GM12878 (cell line): ENCODE data around the gene CD84. TPM values are rescaled to one million over a fixed set of nuclear protein-coding genes. Genes with fewer than 3 reads are reported as not detected.

Experiments used
- ATAC-seq: fragments of 200-7000 bp; cut with Tn5 transposase; 3 replicates; pipeline ENCODE4 v1.9.1; 2020; ENCODE audit warnings: mild to moderate bottlenecking, moderate library complexity
- BruUV-seq: library from RNA; stranded (reverse); fragments of 400-500 nt; replicated peaks from 2 replicates; lab custom pipeline; 2021; lab: Mats Ljungman, UMichigan
- CTCF ChIA-PET: fragments of 300-600 bp; sonication (Branson Sonifier 250); formaldehyde crosslinking; extraction: SDS; loops from one replicate; lab custom pipeline; 2021; ENCODE audit warnings: inconsistent platforms; lab: Yijun Ruan, JAX
- POLR2A ChIA-PET: fragments of 350-600 bp; formaldehyde crosslinking; extraction: SDS; loops from one replicate; lab custom pipeline; 2021; ENCODE audit warnings: inconsistent platforms; lab: Charles Lee
- RAD21 ChIA-PET: fragments of 300-600 bp; sonication (Branson Sonifier 250); formaldehyde crosslinking; loops from one replicate; lab custom pipeline; 2023; ENCODE audit warnings: antibody characterized with exemption; ENCODE audit not compliant: unreplicated experiment; lab: Charles Lee
- SMC1A ChIA-PET: fragments of 300-600 bp; sonication (Branson Sonifier 250); formaldehyde crosslinking; loops from one replicate; lab custom pipeline; 2023; ENCODE audit not compliant: unreplicated experiment, uncharacterized antibody; lab: Charles Lee
- DNase-seq: peaks from one replicate; pipeline ENCODE4 v3.0.0-alpha.2; 2011; ENCODE audit warnings: low read depth, low spot score
- FAIRE-seq: peaks from 3 replicates; lab custom pipeline; 2011; peaks lifted over from hg19 to GRCh38; lab: Jason Lieb, UNC
- H2AFZ ChIP-seq: 2 replicates; pipeline ENCODE4 v1.6.0; 2011; ENCODE audit warnings: low read depth, low read length, control low read depth; ENCODE audit not compliant: control insufficient read depth
- H3K27ac ChIP-seq: 2 replicates; pipeline ENCODE4 v1.5.1; 2011; ENCODE audit warnings: control low read depth; ENCODE audit not compliant: control insufficient read depth, insufficient read depth
- H3K27me3 ChIP-seq, 2 experiments: replicated peaks in 1 of 2; 2 replicates each; pipeline versions ENCODE4 v1.6.0 to v1.6.1; 2011; ENCODE audit warnings: low read length in 1 of 2; ENCODE audit not compliant: control insufficient read depth in 2 of 2, insufficient read depth in 2 of 2
- H3K36me3 ChIP-seq, 2 experiments: 2 replicates each; pipeline ENCODE4 v1.5.1; 2011; ENCODE audit warnings: low read length in 1 of 2; ENCODE audit not compliant: control insufficient read depth in 2 of 2, insufficient read depth in 2 of 2
- H3K4me1 ChIP-seq: 2 replicates; pipeline ENCODE4 v1.6.1; 2011; ENCODE audit warnings: mild to moderate bottlenecking, low read length, moderate library complexity, mixed read lengths; ENCODE audit not compliant: control insufficient read depth, insufficient read depth
- H3K4me2 ChIP-seq: 2 replicates; pipeline ENCODE4 v1.6.0; 2011; ENCODE audit warnings: control low read depth; ENCODE audit not compliant: control insufficient read depth, insufficient read depth
- H3K4me3 ChIP-seq: fragments of 200-600 bp; sonication (generic); 2 replicates; pipeline ENCODE4 v1.5.1; 2016
- H3K79me2 ChIP-seq: 2 replicates; pipeline ENCODE4 v1.6.0; 2011; ENCODE audit warnings: low read length; ENCODE audit not compliant: control insufficient read depth, insufficient read depth
- H3K9ac ChIP-seq: 2 replicates; pipeline ENCODE4 v1.8.0; 2011; ENCODE audit warnings: low read length, control low read depth, mixed read lengths; ENCODE audit not compliant: control insufficient read depth, insufficient read depth
- H3K9me3 ChIP-seq: replicated peaks from 3 replicates; pipeline ENCODE4 v1.5.1; 2011; ENCODE audit warnings: mild to moderate bottlenecking, low read length; ENCODE audit not compliant: control insufficient read depth, insufficient read depth
- H4K20me1 ChIP-seq: 2 replicates; pipeline ENCODE4 v1.6.0; 2011; ENCODE audit not compliant: control insufficient read depth, insufficient read depth
- BRCA1 ChIP-seq: IDR thresholded peaks from 2 replicates; pipeline ENCODE4 v1.6.1; 2011; ENCODE audit warnings: low read depth, low read length, improper control_type of control experiment
- IKZF1 ChIP-seq: fragments of 450-650 bp; conservative IDR thresholded peaks from 2 replicates; pipeline ENCODE4 v1.6.1; 2017; ENCODE audit warnings: antibody characterized with exemption, mild to moderate bottlenecking
- IKZF2 ChIP-seq, 2 experiments: fragments of 450-650 bp; IDR thresholded peaks; 2 replicates each; pipeline ENCODE4 v1.6.1; 2017; ENCODE audit warnings: mild to moderate bottlenecking in 2 of 2, moderate library complexity in 2 of 2
- MEF2B ChIP-seq: fragments of 450-650 bp; IDR thresholded peaks from 2 replicates; pipeline ENCODE4 v1.6.1; 2018; ENCODE audit warnings: mild to moderate bottlenecking, moderate library complexity; ENCODE audit not compliant: partially characterized antibody, poor library complexity, severe bottlenecking
- SREBF1 ChIP-seq: IDR thresholded peaks from 2 replicates; pipeline ENCODE4 v1.6.1; 2012; ENCODE audit warnings: mild to moderate bottlenecking, low read length
- WGBS: methylation state at CpG from one replicate; pipeline ENCODE4 v1.1.6; 2016; ENCODE audit warnings: low lambda C conversion rate; ENCODE audit not compliant: insufficient replicate concordance, insufficient coverage; ENCODE audit errors: missing lambda C conversion rate; 5-methylcytosine and 5-hydroxymethylcytosine counted together
- in situ Hi-C: fragments of 300-500 bp; cut with MboI; formaldehyde crosslinking; loops from 9 replicates; pipeline ENCODE4 v1.14.3; 2018; ENCODE audit warnings: mixed read lengths
- intact Hi-C: fragments of 100-400 bp; cut with micrococcal nuclease; formaldehyde crosslinking; loops from one replicate; pipeline ENCODE4 v1.14.2; 2022; ENCODE audit not compliant: unreplicated experiment
- polyA plus RNA-seq, 11 experiments: library from polyadenylated mRNA; depleted of rRNA in 4 of 11; unstranded in 6 of 11; stranded (reverse) in 5 of 11; fragments of >200 nt; fragmentation: Nextera tagmentation in 4 of 11; fragmentation: Illumina TruSeq in 1 of 11; extraction: Ambion mirVana in 4 of 11; extraction: Trizol in 1 of 11; gene quantifications; 1 replicate in 1 of 11; 2 replicates in 10 of 11; pipeline versions ENCODE4 v1.2.1 to v1.2.3, GENCODE V29; 2011 to 2016; ENCODE audit warnings: inconsistent platforms in 2 of 11, missing spikeins in 2 of 11, low read depth in 1 of 11
- total RNA-seq, 4 experiments: library from RNA; depleted of rRNA in 3 of 4; stranded (reverse); fragments of >200 nt in 3 of 4; fragmentation: Illumina TruSeq in 1 of 4; extraction: Trizol in 1 of 4; gene quantifications; 2 replicates each; pipeline versions ENCODE4 v1.2.1 to v1.2.3, GENCODE V29; 2013 to 2021
- TF ChIP-seq, protein P1 (sequence below): IDR thresholded peaks from 2 replicates; pipeline ENCODE4 v1.6.1; 2012; ENCODE audit warnings: improper control_type of control experiment, low read depth, low read length; ENCODE audit not compliant: insufficient replicate concordance
- TF ChIP-seq, protein P2 (sequence below): fragments of 450-650 bp; formaldehyde crosslinking; IDR thresholded peaks from 2 replicates; pipeline ENCODE4 v1.4.0; 2022; ENCODE audit warnings: mild to moderate bottlenecking, moderate library complexity
- TF ChIP-seq, protein P3 (sequence below): fragments of 450-650 bp; IDR thresholded peaks from 2 replicates; pipeline ENCODE4 v1.6.1; 2017; ENCODE audit warnings: mild to moderate bottlenecking, moderate library complexity

The CD84 gene
- total and polyA plus RNA-seq, 10 of the 15 experiments (the other 5 are each of a cell fraction or from before 2014, with no cell fraction given) = 3.4 to 20.3 (median 11.7) TPM

DNA sequence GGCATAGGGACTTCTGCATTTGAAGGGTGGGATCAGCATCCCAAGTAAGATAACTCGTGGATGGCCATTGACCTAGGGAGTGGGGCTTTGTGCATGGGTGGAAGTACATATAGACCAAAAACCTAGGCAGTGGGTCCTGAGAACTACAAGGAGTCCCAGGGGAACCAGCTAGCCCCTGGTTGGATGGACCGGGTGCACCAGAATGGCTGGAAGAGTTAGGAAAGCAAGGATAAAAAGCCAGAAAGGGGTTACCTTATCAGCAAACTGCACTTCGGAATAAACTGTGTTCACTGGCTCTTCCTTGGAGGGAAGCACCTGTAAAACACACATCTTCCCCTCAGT lies 29.7 kb downstream of the CD84 start:
- Histone ChIP-seq H3K4me2 (peak overlapping the region; percentile 15; the same call in 1 of the 2 replicates), H4K20me1 (no peaks in the 10 kb centered on the region), H3K27ac (peak overlapping the region; percentile 98), H3K4me1 (peaks cover 58% of the 10 kb centered on the region), H3K27me3 (no peaks in the 10 kb centered on the region), H3K36me3 (peaks cover 2 to 21% of the 10 kb centered on the region in 2 experiments; a peak in 2 of 4 replicates), H3K4me3 (no peak overlapping the region), H3K79me2 (no peaks in the 10 kb centered on the region), H3K9me3 (0 out of 3 replicates have a peak, but pooled peaks cover 1% of the 10 kb centered on the region), H2AFZ (no peak overlapping the region; the same call in 1 of the 2 replicates), H3K9ac (peak overlapping the region; percentile 44)
- DNase-seq = no peak
- ChIA-PET CTCF (interaction anchor here (0.7 to 19.8 kb wide), 18 partner anchors 10 to 404 kb away, joined by 3 to 355 read pairs (median 4); partner anchors contain the start of gene CD84), RAD21 (interaction anchor here (1.0 to 17.2 kb wide), 22 partner anchors 10 to 194 kb away, joined by 3 to 292 read pairs (median 10); partner anchors contain the start of genes CD48, CD84, SLAMF1 and SLAMF6), POLR2A (interaction anchor here (1.0 to 4.5 kb wide), 8 partner anchors 10 to 119 kb away, joined by 4 to 76 read pairs (median 19); partner anchors contain the start of genes CD84 and SLAMF6), SMC1A (interaction anchor here (0.7 to 23.5 kb wide), 16 partner anchors 10 to 161 kb away, joined by 3 to 735 read pairs (median 8); partner anchors contain the start of genes CD84, SLAMF1 and SLAMF6)
- TF ChIP-seq, protein P1, sequence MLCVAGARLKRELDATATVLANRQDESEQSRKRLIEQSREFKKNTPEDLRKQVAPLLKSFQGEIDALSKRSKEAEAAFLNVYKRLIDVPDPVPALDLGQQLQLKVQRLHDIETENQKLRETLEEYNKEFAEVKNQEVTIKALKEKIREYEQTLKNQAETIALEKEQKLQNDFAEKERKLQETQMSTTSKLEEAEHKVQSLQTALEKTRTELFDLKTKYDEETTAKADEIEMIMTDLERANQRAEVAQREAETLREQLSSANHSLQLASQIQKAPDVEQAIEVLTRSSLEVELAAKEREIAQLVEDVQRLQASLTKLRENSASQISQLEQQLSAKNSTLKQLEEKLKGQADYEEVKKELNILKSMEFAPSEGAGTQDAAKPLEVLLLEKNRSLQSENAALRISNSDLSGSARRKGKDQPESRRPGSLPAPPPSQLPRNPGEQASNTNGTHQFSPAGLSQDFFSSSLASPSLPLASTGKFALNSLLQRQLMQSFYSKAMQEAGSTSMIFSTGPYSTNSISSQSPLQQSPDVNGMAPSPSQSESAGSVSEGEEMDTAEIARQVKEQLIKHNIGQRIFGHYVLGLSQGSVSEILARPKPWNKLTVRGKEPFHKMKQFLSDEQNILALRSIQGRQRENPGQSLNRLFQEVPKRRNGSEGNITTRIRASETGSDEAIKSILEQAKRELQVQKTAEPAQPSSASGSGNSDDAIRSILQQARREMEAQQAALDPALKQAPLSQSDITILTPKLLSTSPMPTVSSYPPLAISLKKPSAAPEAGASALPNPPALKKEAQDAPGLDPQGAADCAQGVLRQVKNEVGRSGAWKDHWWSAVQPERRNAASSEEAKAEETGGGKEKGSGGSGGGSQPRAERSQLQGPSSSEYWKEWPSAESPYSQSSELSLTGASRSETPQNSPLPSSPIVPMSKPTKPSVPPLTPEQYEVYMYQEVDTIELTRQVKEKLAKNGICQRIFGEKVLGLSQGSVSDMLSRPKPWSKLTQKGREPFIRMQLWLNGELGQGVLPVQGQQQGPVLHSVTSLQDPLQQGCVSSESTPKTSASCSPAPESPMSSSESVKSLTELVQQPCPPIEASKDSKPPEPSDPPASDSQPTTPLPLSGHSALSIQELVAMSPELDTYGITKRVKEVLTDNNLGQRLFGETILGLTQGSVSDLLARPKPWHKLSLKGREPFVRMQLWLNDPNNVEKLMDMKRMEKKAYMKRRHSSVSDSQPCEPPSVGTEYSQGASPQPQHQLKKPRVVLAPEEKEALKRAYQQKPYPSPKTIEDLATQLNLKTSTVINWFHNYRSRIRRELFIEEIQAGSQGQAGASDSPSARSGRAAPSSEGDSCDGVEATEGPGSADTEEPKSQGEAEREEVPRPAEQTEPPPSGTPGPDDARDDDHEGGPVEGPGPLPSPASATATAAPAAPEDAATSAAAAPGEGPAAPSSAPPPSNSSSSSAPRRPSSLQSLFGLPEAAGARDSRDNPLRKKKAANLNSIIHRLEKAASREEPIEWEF = peak; percentile 4
- TF ChIP-seq IKZF1 (peak; percentile 59), IKZF2 (IDR thresholded peaks at IDR 0.05) (peak in 1 of 2 experiments; percentile 89; a peak in 2 of 4 replicates), BRCA1 (no peak), MEF2B (peak; percentile 97), SREBF1 (no peak)
- TF ChIP-seq, protein P2, sequence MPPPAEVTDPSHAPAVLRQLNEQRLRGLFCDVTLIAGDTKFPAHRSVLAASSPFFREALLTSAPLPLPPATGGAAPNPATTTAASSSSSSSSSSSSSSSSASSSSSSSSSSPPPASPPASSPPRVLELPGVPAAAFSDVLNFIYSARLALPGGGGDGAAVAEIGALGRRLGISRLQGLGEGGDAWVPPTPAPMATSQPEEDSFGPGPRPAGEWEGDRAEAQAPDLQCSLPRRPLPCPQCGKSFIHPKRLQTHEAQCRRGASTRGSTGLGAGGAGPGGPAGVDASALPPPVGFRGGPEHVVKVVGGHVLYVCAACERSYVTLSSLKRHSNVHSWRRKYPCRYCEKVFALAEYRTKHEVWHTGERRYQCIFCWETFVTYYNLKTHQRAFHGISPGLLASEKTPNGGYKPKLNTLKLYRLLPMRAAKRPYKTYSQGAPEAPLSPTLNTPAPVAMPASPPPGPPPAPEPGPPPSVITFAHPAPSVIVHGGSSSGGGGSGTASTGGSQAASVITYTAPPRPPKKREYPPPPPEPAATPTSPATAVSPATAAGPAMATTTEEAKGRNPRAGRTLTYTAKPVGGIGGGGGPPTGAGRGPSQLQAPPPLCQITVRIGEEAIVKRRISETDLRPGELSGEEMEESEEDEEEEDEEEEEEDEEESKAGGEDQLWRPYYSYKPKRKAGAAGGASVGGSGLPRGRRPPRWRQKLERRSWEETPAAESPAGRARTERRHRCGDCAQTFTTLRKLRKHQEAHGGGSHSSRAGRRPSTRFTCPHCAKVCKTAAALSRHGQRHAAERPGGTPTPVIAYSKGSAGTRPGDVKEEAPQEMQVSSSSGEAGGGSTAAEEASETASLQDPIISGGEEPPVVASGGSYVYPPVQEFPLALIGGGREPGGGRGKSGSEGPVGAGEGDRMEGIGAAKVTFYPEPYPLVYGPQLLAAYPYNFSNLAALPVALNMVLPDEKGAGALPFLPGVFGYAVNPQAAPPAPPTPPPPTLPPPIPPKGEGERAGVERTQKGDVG (CRISPR knock-in tag) = peak; percentile 18; the same call in 1 of the 2 replicates
- TF ChIP-seq, protein P3, sequence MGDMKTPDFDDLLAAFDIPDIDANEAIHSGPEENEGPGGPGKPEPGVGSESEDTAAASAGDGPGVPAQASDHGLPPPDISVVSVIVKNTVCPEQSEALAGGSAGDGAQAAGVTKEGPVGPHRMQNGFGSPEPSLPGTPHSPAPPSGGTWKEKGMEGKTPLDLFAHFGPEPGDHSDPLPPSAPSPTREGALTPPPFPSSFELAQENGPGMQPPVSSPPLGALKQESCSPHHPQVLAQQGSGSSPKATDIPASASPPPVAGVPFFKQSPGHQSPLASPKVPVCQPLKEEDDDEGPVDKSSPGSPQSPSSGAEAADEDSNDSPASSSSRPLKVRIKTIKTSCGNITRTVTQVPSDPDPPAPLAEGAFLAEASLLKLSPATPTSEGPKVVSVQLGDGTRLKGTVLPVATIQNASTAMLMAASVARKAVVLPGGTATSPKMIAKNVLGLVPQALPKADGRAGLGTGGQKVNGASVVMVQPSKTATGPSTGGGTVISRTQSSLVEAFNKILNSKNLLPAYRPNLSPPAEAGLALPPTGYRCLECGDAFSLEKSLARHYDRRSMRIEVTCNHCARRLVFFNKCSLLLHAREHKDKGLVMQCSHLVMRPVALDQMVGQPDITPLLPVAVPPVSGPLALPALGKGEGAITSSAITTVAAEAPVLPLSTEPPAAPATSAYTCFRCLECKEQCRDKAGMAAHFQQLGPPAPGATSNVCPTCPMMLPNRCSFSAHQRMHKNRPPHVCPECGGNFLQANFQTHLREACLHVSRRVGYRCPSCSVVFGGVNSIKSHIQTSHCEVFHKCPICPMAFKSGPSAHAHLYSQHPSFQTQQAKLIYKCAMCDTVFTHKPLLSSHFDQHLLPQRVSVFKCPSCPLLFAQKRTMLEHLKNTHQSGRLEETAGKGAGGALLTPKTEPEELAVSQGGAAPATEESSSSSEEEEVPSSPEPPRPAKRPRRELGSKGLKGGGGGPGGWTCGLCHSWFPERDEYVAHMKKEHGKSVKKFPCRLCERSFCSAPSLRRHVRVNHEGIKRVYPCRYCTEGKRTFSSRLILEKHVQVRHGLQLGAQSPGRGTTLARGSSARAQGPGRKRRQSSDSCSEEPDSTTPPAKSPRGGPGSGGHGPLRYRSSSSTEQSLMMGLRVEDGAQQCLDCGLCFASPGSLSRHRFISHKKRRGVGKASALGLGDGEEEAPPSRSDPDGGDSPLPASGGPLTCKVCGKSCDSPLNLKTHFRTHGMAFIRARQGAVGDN = 0 out of 2 replicates have a peak, but pooled peaks have one; percentile 10
- in situ Hi-C loops (loop anchor here (5.0 kb wide), 2 partner anchors 58 to 117 kb away; no protein-coding TSS in a partner anchor), intact Hi-C loops (loop anchor here (2.0 to 5.0 kb wide), 3 partner anchors 29 to 97 kb away; partner anchors contain the start of gene CD84)
- ATAC-seq = peak; percentile 11; the same call in 2 of the 3 replicates
- no peak for FAIRE-seq
- BruUV-seq = no TSS peak
- WGBS = 0% methylated on average over 3 of the region's 3 CpGs
